Measurements from ENCODE around the gene MIB2. TPM values are rescaled to one million over a fixed set of nuclear protein-coding genes. Genes with fewer than 3 reads are reported as not detected.

Gene MIB2
- total and polyA plus RNA-seq, 2 of the 4 experiments (the other 2 are of a cell fraction) = 17.2 to 47.8 TPM

- TF ChIP-seq CEBPB (IDR thresholded peaks at IDR 0.05; ENCODE audit: low read depth, low read length) (no peak), RAD21 (IDR thresholded peaks at IDR 0.05; ENCODE audit: low read length) (no peak)
These were observed 918 bp downstream of the MIB2 start (continued) for GRCh38 chr1:1616045-1616790.

GRCh38 chr1:1616838-1617237 is 1.5 kb downstream of the MIB2 start:
- Histone ChIP-seq H4K5ac (ENCODE audit: low read depth, low read length) (no peak overlapping the region), H3K9me1 (ENCODE audit: insufficient read depth, low read length) (peaks cover 11% of the 10 kb centered on the region; the same call in 1 of the 2 replicates), H2BK5ac (ENCODE audit: low read depth, low read length, poor library complexity, severe bottlenecking) (no peak overlapping the region), H2BK120ac (ENCODE audit: low read depth, low read length) (no peak overlapping the region), H3K14ac (replicated peaks; ENCODE audit: low read depth, low read length) (no peak overlapping the region), H3K27me3 (ENCODE audit: control insufficient read depth, insufficient read depth, low read length) (no peaks in the 10 kb centered on the region), H3K4me1 (ENCODE audit: control insufficient read depth, insufficient read depth, low read length) (peaks cover 7% of the 10 kb centered on the region), H3K9ac (ENCODE audit: low read depth, low read length) (peak overlapping the region; percentile 69), H3K18ac (ENCODE audit: low read depth, low read length) (no peak overlapping the region), H3K9me3 (ENCODE audit: control insufficient read depth, insufficient read depth, low read length) (no peaks in the 10 kb centered on the region), H3K36me3 (ENCODE audit: control insufficient read depth, insufficient read depth, low read length) (peaks cover 10% of the 10 kb centered on the region; the same call in 1 of the 2 replicates), H3K56ac (ENCODE audit: extremely low read depth, insufficient read depth, low read length) (no peak overlapping the region), H2AK5ac (ENCODE audit: low read depth, low read length) (no peak overlapping the region), H2BK15ac (ENCODE audit: low read depth, low read length) (no peak overlapping the region), H2AFZ (replicated peaks; ENCODE audit: low read length, poor library complexity) (peak overlapping the region; percentile 95), H4K91ac (ENCODE audit: insufficient read depth, low read depth, low read length) (no peak overlapping the region), H3K27ac (ENCODE audit: insufficient read depth, low read length) (peak overlapping the region; percentile 55; the same call in 1 of the 2 replicates), H3K23ac (ENCODE audit: low read depth, low read length) (peak overlapping the region; percentile 64; the same call in 1 of the 2 replicates), H2BK20ac (ENCODE audit: low read depth, low read length) (no peak overlapping the region), H3K4ac (ENCODE audit: low read depth, low read length) (no peak overlapping the region), H3K4me3 (ENCODE audit: insufficient read depth, low read depth, low read length) (peak overlapping the region; percentile 94), H2AK9ac (replicated peaks; ENCODE audit: low read depth, low read length, poor library complexity) (peak overlapping the region; percentile 47), H4K8ac (ENCODE audit: low read depth in 2 of 2, low read length in 2 of 2) (no peak overlapping the region), H3K79me1 (ENCODE audit: low read depth in 1 of 2, low read length in 2 of 2) (peaks cover 16 to 61% of the 10 kb centered on the region in 2 experiments; a peak in 3 of 4 replicates), H4K20me1 (ENCODE audit: insufficient read depth, low read length) (peaks cover 41% of the 10 kb centered on the region), H3K4me2 (ENCODE audit: low read depth, low read length) (peak overlapping the region; percentile 85)
- intact Hi-C loops (cut with micrococcal nuclease) (no loop called here), in situ Hi-C loops (cut with MboI; ENCODE audit: low sequenced_read_pairs) (no loop called here), dilution Hi-C loops (cut with HindIII; ENCODE audit: low sequenced_read_pairs, unreplicated experiment) (no loop called here)
- 84% methylated on average over 10 of the region's 19 CpGs; no CpG with 5 or more reads in 1 of the 2 experiments for WGBS, 2 experiments (ENCODE audit: extremely low coverage in 2 of 2, insufficient read length in 1 of 2)
- no TSS peak for BruUV-seq (replicated peaks)
- no peak for DNase-seq
- no peak for ATAC-seq (ENCODE audit: low read depth)
- POLR2A ChIA-PET (ENCODE audit: unreplicated experiment) = no interaction called here
- CTCF ChIA-PET = no interaction called here
- TF ChIP-seq FOS (IDR thresholded peaks at IDR 0.05; ENCODE audit: low read depth, low read length) (no peak), NFE2L2 (IDR thresholded peaks at IDR 0.05; ENCODE audit: low read depth, low read length) (no peak), CEBPB (IDR thresholded peaks at IDR 0.05; ENCODE audit: low read depth, low read length) (no peak), MAZ (IDR thresholded peaks at IDR 0.05; ENCODE audit: borderline replicate concordance, low read depth, low read length) (no peak), USF2 (IDR thresholded peaks at IDR 0.05; ENCODE audit: low read depth, low read length) (no peak), RCOR1 (IDR thresholded peaks at IDR 0.05; ENCODE audit: insufficient replicate concordance, low read length) (no peak), CHD1 (IDR thresholded peaks at IDR 0.05; ENCODE audit: low read depth, low read length) (no peak), RFX5 (IDR thresholded peaks at IDR 0.05; ENCODE audit: low read depth, low read length) (no peak), RAD21 (IDR thresholded peaks at IDR 0.05; ENCODE audit: low read length) (no peak), CTCF (conservative IDR thresholded peaks at IDR 0.05; ENCODE audit: low read depth, low read length) (no peak), MAFK (IDR thresholded peaks at IDR 0.05; ENCODE audit: low read depth, low read length) (no peak), SMC3 (IDR thresholded peaks at IDR 0.05; ENCODE audit: low read depth, low read length) (no peak), BHLHE40 (IDR thresholded peaks at IDR 0.05; ENCODE audit: low read depth, low read length) (no peak)
